GM13976 (cell line): ENCODE measurements around the gene SLC35D3.
"Not testable (repeated sequence)": the region's sequence is repeated elsewhere in the genome, so short reads cannot be mapped to it uniquely, and the experiment has no call there.

Experiments
- DNase-seq: peaks from one replicate; pipeline ENCODE4 v3.0.0; 2012; ENCODE audit warnings: low spot score
- in situ Hi-C: fragments of 300-500 bp; cut with MboI; formaldehyde crosslinking; loops from one replicate; pipeline ENCODE4 v1.12.0; 2022; ENCODE audit warnings: low sequenced_read_pairs, mixed read lengths, inconsistent platforms; ENCODE audit not compliant: unreplicated experiment
- TF ChIP-seq, protein P1 (sequence below): IDR thresholded peaks from 2 replicates; pipeline ENCODE4 v1.5.1; 2012; ENCODE audit warnings: borderline replicate concordance, mild to moderate bottlenecking; ENCODE audit not compliant: insufficient read depth; ENCODE audit errors: extremely low read depth, missing control alignments, control extremely low read depth

Gene SLC35D3, protein sequence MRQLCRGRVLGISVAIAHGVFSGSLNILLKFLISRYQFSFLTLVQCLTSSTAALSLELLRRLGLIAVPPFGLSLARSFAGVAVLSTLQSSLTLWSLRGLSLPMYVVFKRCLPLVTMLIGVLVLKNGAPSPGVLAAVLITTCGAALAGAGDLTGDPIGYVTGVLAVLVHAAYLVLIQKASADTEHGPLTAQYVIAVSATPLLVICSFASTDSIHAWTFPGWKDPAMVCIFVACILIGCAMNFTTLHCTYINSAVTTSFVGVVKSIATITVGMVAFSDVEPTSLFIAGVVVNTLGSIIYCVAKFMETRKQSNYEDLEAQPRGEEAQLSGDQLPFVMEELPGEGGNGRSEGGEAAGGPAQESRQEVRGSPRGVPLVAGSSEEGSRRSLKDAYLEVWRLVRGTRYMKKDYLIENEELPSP

GRCh38 chr6:136921936-136922684, at the start of gene SLC35D3:
Gene SLC35D3, plus strand, starts transcription at chr6:136922301. Its CDS starts 128 bp downstream, at chr6:136922429.
- peak; percentile 69 for DNase-seq
- TF ChIP-seq, protein P1, sequence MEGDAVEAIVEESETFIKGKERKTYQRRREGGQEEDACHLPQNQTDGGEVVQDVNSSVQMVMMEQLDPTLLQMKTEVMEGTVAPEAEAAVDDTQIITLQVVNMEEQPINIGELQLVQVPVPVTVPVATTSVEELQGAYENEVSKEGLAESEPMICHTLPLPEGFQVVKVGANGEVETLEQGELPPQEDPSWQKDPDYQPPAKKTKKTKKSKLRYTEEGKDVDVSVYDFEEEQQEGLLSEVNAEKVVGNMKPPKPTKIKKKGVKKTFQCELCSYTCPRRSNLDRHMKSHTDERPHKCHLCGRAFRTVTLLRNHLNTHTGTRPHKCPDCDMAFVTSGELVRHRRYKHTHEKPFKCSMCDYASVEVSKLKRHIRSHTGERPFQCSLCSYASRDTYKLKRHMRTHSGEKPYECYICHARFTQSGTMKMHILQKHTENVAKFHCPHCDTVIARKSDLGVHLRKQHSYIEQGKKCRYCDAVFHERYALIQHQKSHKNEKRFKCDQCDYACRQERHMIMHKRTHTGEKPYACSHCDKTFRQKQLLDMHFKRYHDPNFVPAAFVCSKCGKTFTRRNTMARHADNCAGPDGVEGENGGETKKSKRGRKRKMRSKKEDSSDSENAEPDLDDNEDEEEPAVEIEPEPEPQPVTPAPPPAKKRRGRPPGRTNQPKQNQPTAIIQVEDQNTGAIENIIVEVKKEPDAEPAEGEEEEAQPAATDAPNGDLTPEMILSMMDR = no peak
- in situ Hi-C loops = no loop called here

- DNase-seq = no peak
- TF ChIP-seq, protein P1 = no peak
- in situ Hi-C loops = no loop called here
Observed at GRCh38 chr6:136873748-136874147, 48.4 kb upstream of the SLC35D3 start.

- DNase-seq, in situ Hi-C loops: not testable (repeated sequence)
Observed at GRCh38 chr6:136876469-136876868, 45.6 kb upstream of the SLC35D3 start.

GRCh38 chr6:136880748-136881460, 41.2 kb upstream of the SLC35D3 start:
- no peak for DNase-seq
- in situ Hi-C loops = no loop called here
- TF ChIP-seq, protein P1 = no peak

DNA sequence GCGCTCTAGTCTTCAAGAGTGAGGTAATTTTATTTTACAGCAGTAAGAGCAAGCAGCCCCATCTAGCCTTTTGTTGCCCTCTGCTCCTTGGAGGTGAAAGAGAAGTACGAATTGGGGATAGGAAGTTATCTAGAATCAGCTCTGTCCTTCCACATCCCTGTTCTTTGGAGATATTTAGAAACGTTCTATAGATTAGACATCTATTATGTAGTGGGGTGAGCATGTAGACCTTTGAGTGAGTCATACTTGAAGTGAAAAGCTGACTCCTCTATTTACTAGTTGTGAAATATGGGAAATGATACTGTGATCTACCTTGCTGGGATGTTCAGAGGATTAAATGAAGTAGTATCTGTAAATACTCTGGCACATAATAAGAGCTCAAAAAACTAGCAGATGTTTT, 36.0 kb upstream of the SLC35D3 start:
- in situ Hi-C loops = no loop called here
- TF ChIP-seq, protein P1 = no peak
- no peak for DNase-seq

GRCh38 chr6:136887953-136888352, 34.1 kb upstream of the SLC35D3 start:
- no peak for DNase-seq
- TF ChIP-seq, protein P1 = no peak
- in situ Hi-C loops = no loop called here
